Esophagus squamous epithelium (tissue), 5 donors: ENCODE data around the gene PPT1. TPM values are rescaled to one million over a fixed set of nuclear protein-coding genes. Genes with fewer than 3 reads are reported as not detected.

Experiments used
- DNase-seq: peaks from one replicate; lab custom pipeline; 2025; lab: John Stamatoyannopoulos, UW
- H3K27ac ChIP-seq, 4 donors: fragments of 200-600 bp; sonication (generic); one replicate each; pipeline ENCODE4 v1.5.1; 2016 to 2019; ENCODE audit warnings: mild to moderate bottlenecking in 1 of 4
- H3K27me3 ChIP-seq, 4 donors: fragments of 200-600 bp; sonication (generic); 1 replicate in 3 of 4; 2 replicates in 1 of 4; pipeline versions ENCODE4 v1.5.1 to v1.6.0; 2017 to 2021; ENCODE audit warnings: antibody characterized with exemption in 1 of 4
- H3K36me3 ChIP-seq, 3 donors: fragments of 200-600 bp; sonication (generic); one replicate each; pipeline ENCODE4 v1.5.1; 2016 to 2019
- H3K4me1 ChIP-seq, 3 donors: fragments of 200-600 bp; sonication (generic); one replicate each; pipeline ENCODE4 v1.5.1; 2017 to 2019
- H3K4me3 ChIP-seq, 4 donors: fragments of 200-600 bp; sonication (generic); 1 replicate in 3 of 4; 2 replicates in 1 of 4; pipeline ENCODE4 v1.5.1; 2016 to 2019; ENCODE audit warnings: mild to moderate bottlenecking in 2 of 4, moderate library complexity in 1 of 4
- H3K9me3 ChIP-seq, 3 donors: fragments of 200-600 bp; sonication (generic); one replicate each; pipeline ENCODE4 v1.5.1; 2016 to 2019
- CTCF ChIP-seq, 6 experiments: fragments of 450-650 bp in 4 of 6; fragments of 200-600 bp in 2 of 6; sonication (generic) in 2 of 6; IDR thresholded peaks; one replicate each; pipeline ENCODE4 v1.5.1; 2016 to 2019; ENCODE audit warnings: antibody characterized with exemption in 6 of 6, mild to moderate bottlenecking in 4 of 6, moderate library complexity in 4 of 6
- POLR2A ChIP-seq, 4 donors: fragments of 450-650 bp; IDR thresholded peaks; one replicate each; pipeline ENCODE4 v1.6.1; 2017; ENCODE audit warnings: antibody characterized with exemption in 4 of 4, mild to moderate bottlenecking in 4 of 4, moderate library complexity in 3 of 4
- WGBS, 2 donors: methylation state at CpG; one replicate each; pipeline ENCODE4 v1.1.5; 2018; 5-methylcytosine and 5-hydroxymethylcytosine counted together
- intact Hi-C: fragments of 100-400 bp; cut with DNase I; formaldehyde crosslinking; loops from one replicate; pipeline ENCODE4 v1.15.0; 2022
- total RNA-seq, 4 donors: library from RNA; depleted of rRNA; stranded (reverse); fragments of >200 nt; gene quantifications; one replicate each; pipeline ENCODE4 v1.1.0, GENCODE V29; 2016
- donor health status: DM: yes; HTN: yes; CAD: no.

The PPT1 gene
- total RNA-seq, 4 donors from 2014 or later, result 27.2 to 43.9 (median 37.6) TPM

GRCh38 chr1:40045766-40046165 is 51.3 kb downstream of the PPT1 start:
- Histone ChIP-seq H3K27ac (peak overlapping the region in 3 of 4 donors; percentile 33 to 38 (median 38)), H3K36me3 (peaks cover 0 to 24% (median 0%) of the 10 kb centered on the region in 3 donors), H3K27me3 (no peaks in the 10 kb centered on the region), H3K4me1 (peaks cover 5 to 95% (median 65%) of the 10 kb centered on the region in 3 donors), H3K9me3 (no peaks in the 10 kb centered on the region), H3K4me3 (no peak overlapping the region)
- intact Hi-C loops, result no loop called here
- no peak for TF ChIP-seq CTCF (IDR thresholded peaks at IDR 0.05)
- no peak for TF ChIP-seq POLR2A (IDR thresholded peaks at IDR 0.05)
- DNase-seq, result no peak
- 81% methylated on average over 3 of the region's 3 CpGs; no CpG with 5 or more reads in 1 of the 2 donors for WGBS, 2 donors

DNA sequence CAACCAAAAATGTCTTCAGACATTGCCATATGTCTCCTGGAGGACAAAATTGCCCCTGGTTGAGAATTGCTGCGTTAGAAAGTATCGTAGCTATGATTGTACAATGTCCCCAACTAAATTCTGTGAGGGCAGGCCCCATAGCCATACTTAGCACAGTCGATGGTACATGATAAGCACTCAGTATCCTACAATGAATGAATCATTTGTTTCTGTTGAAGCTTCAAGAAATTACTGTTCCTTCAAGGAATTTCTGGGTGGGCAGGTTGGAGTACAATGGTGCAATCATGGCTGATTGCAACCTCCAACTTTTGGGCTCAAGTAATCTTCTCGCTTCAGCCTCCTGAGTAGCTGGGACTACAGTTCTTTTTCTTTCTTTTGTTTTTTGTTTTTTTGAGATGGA is 51.9 kb downstream of the PPT1 start:
- TF ChIP-seq CTCF (IDR thresholded peaks at IDR 0.05), result no peak
- no peak for TF ChIP-seq POLR2A (IDR thresholded peaks at IDR 0.05)

DNA sequence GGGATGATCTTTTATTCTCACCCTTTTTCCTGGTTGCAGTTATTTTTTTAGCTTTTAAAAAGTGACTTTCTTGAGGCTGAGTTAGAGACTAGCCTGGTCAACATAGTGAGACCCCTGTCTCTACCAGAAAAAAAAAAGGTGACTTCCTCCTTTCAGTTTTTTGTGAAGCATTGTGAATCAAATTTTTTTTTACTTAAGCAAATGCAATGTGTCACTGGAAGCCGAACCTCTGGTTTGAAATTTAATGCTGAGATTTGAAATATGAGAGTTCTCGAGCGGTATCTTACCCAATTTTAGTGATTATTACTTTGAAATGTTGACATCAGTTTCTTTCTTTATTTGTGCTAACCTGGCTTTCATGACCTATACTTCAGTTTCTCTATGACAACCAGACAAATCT is 52.9 kb downstream of the PPT1 start:
- TF ChIP-seq POLR2A (IDR thresholded peaks at IDR 0.05) (no peak), CTCF (IDR thresholded peaks at IDR 0.05) (no peak)
- intact Hi-C loops, result no loop called here
- peak overlapping the region in 2 of 4 donors; percentile 4 to 27 for H3K27ac ChIP-seq
- peaks cover 5 to 85% (median 56%) of the 10 kb centered on the region in 3 donors for H3K4me1 ChIP-seq
- H3K9me3 ChIP-seq, result no peaks in the 10 kb centered on the region
- peaks cover 0 to 17% (median 0%) of the 10 kb centered on the region in 3 donors for H3K36me3 ChIP-seq
- no peak for DNase-seq
- WGBS, 2 donors, result 46 to 60% methylated on average over 3 of the region's 3 CpGs
- peak overlapping the region in 2 of 4 donors; percentile 2 to 88 for H3K4me3 ChIP-seq
- no peaks in the 10 kb centered on the region for H3K27me3 ChIP-seq

More for the DNA sequence above, 51.9 kb downstream of the PPT1 start:
- Histone ChIP-seq H3K4me1 (peaks cover 5 to 89% (median 63%) of the 10 kb centered on the region in 3 donors), H3K27me3 (no peaks in the 10 kb centered on the region), H3K4me3 (no peak overlapping the region), H3K9me3 (no peaks in the 10 kb centered on the region), H3K27ac (peak overlapping the region in 2 of 4 donors; percentile 33 to 38), H3K36me3 (peaks cover 0 to 19% (median 0%) of the 10 kb centered on the region in 3 donors)
- no peak for DNase-seq
- intact Hi-C loops, result no loop called here
- WGBS, 2 donors, result 81 to 86% methylated on average over 4 of the region's 4 CpGs

- Histone ChIP-seq H3K36me3 (peaks cover 0 to 17% (median 0%) of the 10 kb centered on the region in 3 donors), H3K27ac (peak overlapping the region in 3 of 4 donors; percentile 96 to 100 (median 99)), H3K27me3 (no peaks in the 10 kb centered on the region), H3K9me3 (no peaks in the 10 kb centered on the region), H3K4me1 (peaks cover 16 to 82% (median 53%) of the 10 kb centered on the region in 3 donors), H3K4me3 (peak overlapping the region in 3 of 4 donors; percentile 88 to 98 (median 93))
- WGBS, 2 donors, result 41 to 60% methylated on average over 4 of the region's 4 CpGs
- intact Hi-C loops, result no loop called here
- no peak for DNase-seq
- TF ChIP-seq POLR2A (IDR thresholded peaks at IDR 0.05) (no peak), CTCF (IDR thresholded peaks at IDR 0.05) (no peak)
Observed at GRCh38 chr1:40042341-40042740, 54.7 kb downstream of the PPT1 start.

- intact Hi-C loops, result no loop called here
- H3K4me1 ChIP-seq, result peaks cover 22 to 82% (median 60%) of the 10 kb centered on the region in 3 donors
- TF ChIP-seq CTCF (IDR thresholded peaks at IDR 0.05), result no peak
- no peak for TF ChIP-seq POLR2A (IDR thresholded peaks at IDR 0.05)
Observed at GRCh38 chr1:40041466-40041838, 55.6 kb downstream of the PPT1 start.

More at GRCh38 chr1:40041466-40041838, 55.6 kb downstream of the PPT1 start:
- Histone ChIP-seq H3K27me3 (no peaks in the 10 kb centered on the region), H3K27ac (peak overlapping the region; percentile 90 to 100 (median 98)), H3K9me3 (no peaks in the 10 kb centered on the region), H3K4me3 (peak overlapping the region; percentile 88 to 98 (median 94)), H3K36me3 (peaks cover 0 to 14% (median 0%) of the 10 kb centered on the region in 3 donors)
- 7 to 11% methylated on average over 5 of the region's 5 CpGs for WGBS, 2 donors
- DNase-seq, result no peak
